HCT116 (cell line): ENCODE measurements around the gene ANKRD44. TPM values are rescaled to one million over a fixed set of nuclear protein-coding genes. Genes with fewer than 3 reads are reported as not detected.

ENCODE experiments used
- ATAC-seq: fragments of 200-7000 bp; cut with Tn5 transposase; 2 replicates; pipeline ENCODE4 v1.9.1; 2020; ENCODE audit warnings: mild to moderate bottlenecking, moderate library complexity
- BruUV-seq: library from RNA; stranded (reverse); fragments of 400-500 nt; replicated peaks from 2 replicates; lab custom pipeline; 2021; lab: Mats Ljungman, UMichigan
- CTCF ChIA-PET: fragments of 300-600 bp; sonication (Branson Sonifier 250); formaldehyde crosslinking; loops from one replicate; lab custom pipeline; 2021; ENCODE audit warnings: antibody characterized with exemption; lab: Charles Lee
- POLR2A ChIA-PET: fragments of 300-600, 350-600 bp; sonication (Branson Sonifier 250); formaldehyde crosslinking; loops from one replicate; lab custom pipeline; 2021; ENCODE audit warnings: antibody characterized with exemption; lab: Charles Lee
- RAD21 ChIA-PET, 2 experiments: fragments of 300-600 bp; sonication (Branson Sonifier 250); formaldehyde crosslinking; loops; one replicate each; lab custom pipeline; 2023; ENCODE audit warnings: low total read pairs in 2 of 2; ENCODE audit not compliant: uncharacterized antibody in 2 of 2, unreplicated experiment in 2 of 2, low non-redundant PET in 1 of 2; lab: Charles Lee
- DNase-seq: peaks from one replicate; pipeline ENCODE4 v3.0.0-alpha.2; 2010; ENCODE audit warnings: low read depth, low spot score
- H2AFZ ChIP-seq: fragments of 200-600 bp; shearing (Covaris generic), sonication (generic); 2 replicates; pipeline ENCODE4 v1.6.1; 2017; ENCODE audit warnings: low read depth, mixed run types, mixed read lengths, antibody characterized with exemption, low read length; ENCODE audit not compliant: poor library complexity, severe bottlenecking
- H3K27ac ChIP-seq: 2 replicates; pipeline ENCODE4 v1.5.1; 2012; ENCODE audit warnings: low read depth, low read length
- H3K27me3 ChIP-seq: fragments of 200-600 bp; sonication (generic); 2 replicates; pipeline ENCODE4 v1.6.1; 2016; ENCODE audit warnings: mixed run types, low read length, mixed read lengths; ENCODE audit not compliant: insufficient read depth
- H3K36me3 ChIP-seq, 2 experiments: fragments of 200-500 bp in 1 of 2; fragments of 200-600 bp in 1 of 2; sonication (Bioruptor generic) in 1 of 2; sonication (generic) in 1 of 2; 2 replicates each; pipeline versions ENCODE4 v1.5.1 to v1.6.1; 2014 to 2016; ENCODE audit warnings: low read length in 2 of 2, inconsistent platforms in 1 of 2, mixed read lengths in 1 of 2, mixed run types in 1 of 2; ENCODE audit not compliant: insufficient read depth in 2 of 2, control insufficient read depth in 1 of 2
- H3K4me1 ChIP-seq, 2 experiments: fragments of 200-600 bp in 1 of 2; sonication (generic) in 1 of 2; 2 replicates each; pipeline versions ENCODE4 v1.5.1 to v1.6.1; 2012 to 2017; ENCODE audit warnings: low read length in 2 of 2, inconsistent platforms in 1 of 2, mild to moderate bottlenecking in 1 of 2, mixed read lengths in 1 of 2, mixed run types in 1 of 2, moderate library complexity in 1 of 2; ENCODE audit not compliant: insufficient read depth in 2 of 2, control insufficient read depth in 1 of 2
- H3K4me2 ChIP-seq: fragments of 200-600 bp; sonication (generic); 2 replicates; pipeline ENCODE4 v1.6.1; 2017; ENCODE audit warnings: mixed run types, low read length, mixed read lengths
- H3K4me3 ChIP-seq, 2 experiments: fragments of 200-600 bp in 1 of 2; sonication (generic) in 1 of 2; replicated peaks in 1 of 2; 2 replicates each; pipeline ENCODE4 v1.5.1; 2011 to 2016; ENCODE audit warnings: low read length in 2 of 2, control low read depth in 1 of 2, low read depth in 1 of 2, mild to moderate bottlenecking in 1 of 2, mixed read lengths in 1 of 2, mixed run types in 1 of 2
- H3K79me2 ChIP-seq: fragments of 200-600 bp; sonication (generic); 2 replicates; pipeline ENCODE4 v1.6.1; 2017; ENCODE audit warnings: mild to moderate bottlenecking, mixed run types, low read length, moderate library complexity, mixed read lengths; ENCODE audit not compliant: insufficient read depth
- H3K9ac ChIP-seq: fragments of 200-600 bp; sonication (generic); 2 replicates; pipeline ENCODE4 v1.6.1; 2016; ENCODE audit warnings: low read length, mixed read lengths
- H3K9me2 ChIP-seq: fragments of 200-600 bp; sonication (generic), shearing (Covaris generic); 2 replicates; pipeline ENCODE4 v1.6.1; 2017; ENCODE audit warnings: mixed run types, mild to moderate bottlenecking, moderate library complexity; ENCODE audit not compliant: insufficient read depth
- H3K9me3 ChIP-seq, 2 experiments: fragments of 200-500 bp in 1 of 2; fragments of 200-600 bp in 1 of 2; sonication (Bioruptor generic) in 1 of 2; sonication (generic) in 1 of 2; 2 replicates each; pipeline ENCODE4 v1.6.1; 2014 to 2017; ENCODE audit warnings: low read length in 2 of 2, mixed read lengths in 2 of 2, inconsistent platforms in 1 of 2, low read depth in 1 of 2, mild to moderate bottlenecking in 1 of 2, mixed run types in 1 of 2, moderate library complexity in 1 of 2; ENCODE audit not compliant: control insufficient read depth in 1 of 2, insufficient read depth in 1 of 2
- H4K20me1 ChIP-seq: fragments of 200-600 bp; sonication (generic), shearing (Covaris generic); 2 replicates; pipeline ENCODE4 v1.6.1; 2017; ENCODE audit warnings: mixed run types, mild to moderate bottlenecking, moderate library complexity; ENCODE audit not compliant: insufficient read depth
- CBX3 ChIP-seq: IDR thresholded peaks from 2 replicates; pipeline ENCODE4 v1.6.1; 2012; ENCODE audit warnings: low read depth
- CEBPB ChIP-seq: IDR thresholded peaks from 2 replicates; pipeline ENCODE4 v1.6.1; 2012; ENCODE audit warnings: low read depth
- EGR1 ChIP-seq: IDR thresholded peaks from 2 replicates; pipeline ENCODE4 v1.6.1; 2012; ENCODE audit warnings: low read depth
- ELF1 ChIP-seq: IDR thresholded peaks from 2 replicates; pipeline ENCODE4 v1.6.1; 2012; ENCODE audit warnings: low read depth, borderline replicate concordance
- EZH2 ChIP-seq: fragments of 200-600 bp; sonication (generic); IDR thresholded peaks from 2 replicates; pipeline ENCODE4 v1.6.1; 2017; ENCODE audit warnings: antibody characterized with exemption, mixed run types
- EZH2phosphoT487 ChIP-seq: fragments of 200-600 bp; IDR thresholded peaks from 2 replicates; pipeline ENCODE4 v1.6.1; 2018; ENCODE audit warnings: antibody characterized with exemption, borderline replicate concordance
- FOSL1 ChIP-seq: IDR thresholded peaks from 2 replicates; pipeline ENCODE4 v1.6.1; 2012; ENCODE audit warnings: low read depth
- JUND ChIP-seq: IDR thresholded peaks from 2 replicates; pipeline ENCODE4 v1.6.1; 2012
- MAX ChIP-seq: IDR thresholded peaks from 2 replicates; pipeline ENCODE4 v1.6.1; 2012
- POLR2A ChIP-seq: IDR thresholded peaks from 2 replicates; pipeline ENCODE4 v1.7.0; 2011; ENCODE audit warnings: borderline replicate concordance; ENCODE audit not compliant: insufficient read depth, insufficient read length; ENCODE audit errors: extremely low read depth
- POLR2AphosphoS5 ChIP-seq: IDR thresholded peaks from 2 replicates; pipeline ENCODE4 v1.6.1; 2011; ENCODE audit warnings: mild to moderate bottlenecking, low read depth, low read length, moderate library complexity
- SRF ChIP-seq: IDR thresholded peaks from 2 replicates; pipeline ENCODE4 v1.6.1; 2012; ENCODE audit warnings: low read depth
- YY1 ChIP-seq: IDR thresholded peaks from 2 replicates; pipeline ENCODE4 v1.6.1; 2011; ENCODE audit warnings: low read length, low read depth, moderate library complexity, mild to moderate bottlenecking; ENCODE audit not compliant: insufficient replicate concordance; ENCODE audit errors: extremely low read depth
- ZFX ChIP-seq: fragments of 450-650 bp; IDR thresholded peaks from 2 replicates; pipeline ENCODE4 v1.6.1; 2017
- intact Hi-C: fragments of 100-400 bp; cut with micrococcal nuclease; formaldehyde crosslinking; loops from 2 replicates; pipeline ENCODE4 v1.10.0; 2022
- total RNA-seq: library from RNA; stranded (reverse); gene quantifications from one replicate; pipeline ENCODE4 v1.2.1, GENCODE V29; 2021; ENCODE audit not compliant: unreplicated experiment
- TF ChIP-seq, protein P1 (sequence below): IDR thresholded peaks from 2 replicates; pipeline ENCODE4 v1.6.1; 2012
- TF ChIP-seq, protein P2 (sequence below), 3 experiments: fragments of 200-600 bp in 1 of 3; sonication (generic) in 1 of 3; IDR thresholded peaks in 2 of 3; conservative IDR thresholded peaks in 1 of 3; 2 replicates each; pipeline ENCODE4 v1.5.1; 2012 to 2017; ENCODE audit warnings: low read depth in 2 of 3, low read length in 2 of 3, antibody characterized with exemption in 1 of 3, borderline replicate concordance in 1 of 3, control low read depth in 1 of 3, mild to moderate bottlenecking in 1 of 3, mixed read lengths in 1 of 3, mixed run types in 1 of 3, moderate library complexity in 1 of 3; ENCODE audit not compliant: insufficient read depth in 1 of 3

Gene ANKRD44
- total RNA-seq, 1 experiment from 2014 or later, result 2.7 TPM

- no peak overlapping the region for H3K4me3 ChIP-seq
- H3K4me2 ChIP-seq, result no peak overlapping the region
- no peaks in the 10 kb centered on the region for H3K9me2 ChIP-seq
- no peak overlapping the region for H3K9ac ChIP-seq
- BruUV-seq, result no TSS peak
- H3K79me2 ChIP-seq, result no peaks in the 10 kb centered on the region
- no peak overlapping the region for H3K27ac ChIP-seq
- ATAC-seq (no peak), DNase-seq (no peak)
- no peaks in the 10 kb centered on the region for H3K27me3 ChIP-seq
- no peaks in the 10 kb centered on the region for H4K20me1 ChIP-seq
- POLR2A ChIA-PET, result no interaction called here
- CTCF ChIA-PET, result no interaction called here
- no peak for TF ChIP-seq JUND
- TF ChIP-seq CEBPB, result no peak
- TF ChIP-seq POLR2A, result no peak
- no peak for TF ChIP-seq EZH2phosphoT487
- TF ChIP-seq ZFX, result no peak
- TF ChIP-seq, protein P1, sequence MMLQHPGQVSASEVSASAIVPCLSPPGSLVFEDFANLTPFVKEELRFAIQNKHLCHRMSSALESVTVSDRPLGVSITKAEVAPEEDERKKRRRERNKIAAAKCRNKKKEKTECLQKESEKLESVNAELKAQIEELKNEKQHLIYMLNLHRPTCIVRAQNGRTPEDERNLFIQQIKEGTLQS, result no peak
- no peak for TF ChIP-seq CBX3
- no peak for TF ChIP-seq EGR1
- no peak for TF ChIP-seq POLR2AphosphoS5
- no peak for TF ChIP-seq ELF1
- no peak for TF ChIP-seq FOSL1
- TF ChIP-seq SRF, result no peak
- no peak for TF ChIP-seq MAX
- TF ChIP-seq, protein P2, sequence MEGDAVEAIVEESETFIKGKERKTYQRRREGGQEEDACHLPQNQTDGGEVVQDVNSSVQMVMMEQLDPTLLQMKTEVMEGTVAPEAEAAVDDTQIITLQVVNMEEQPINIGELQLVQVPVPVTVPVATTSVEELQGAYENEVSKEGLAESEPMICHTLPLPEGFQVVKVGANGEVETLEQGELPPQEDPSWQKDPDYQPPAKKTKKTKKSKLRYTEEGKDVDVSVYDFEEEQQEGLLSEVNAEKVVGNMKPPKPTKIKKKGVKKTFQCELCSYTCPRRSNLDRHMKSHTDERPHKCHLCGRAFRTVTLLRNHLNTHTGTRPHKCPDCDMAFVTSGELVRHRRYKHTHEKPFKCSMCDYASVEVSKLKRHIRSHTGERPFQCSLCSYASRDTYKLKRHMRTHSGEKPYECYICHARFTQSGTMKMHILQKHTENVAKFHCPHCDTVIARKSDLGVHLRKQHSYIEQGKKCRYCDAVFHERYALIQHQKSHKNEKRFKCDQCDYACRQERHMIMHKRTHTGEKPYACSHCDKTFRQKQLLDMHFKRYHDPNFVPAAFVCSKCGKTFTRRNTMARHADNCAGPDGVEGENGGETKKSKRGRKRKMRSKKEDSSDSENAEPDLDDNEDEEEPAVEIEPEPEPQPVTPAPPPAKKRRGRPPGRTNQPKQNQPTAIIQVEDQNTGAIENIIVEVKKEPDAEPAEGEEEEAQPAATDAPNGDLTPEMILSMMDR (IDR thresholded peaks at IDR 0.05 in 2 of 3, conservative IDR thresholded peaks at IDR 0.05 in 1 of 3; ENCODE audit: borderline replicate concordance in 1 of 3, insufficient read depth in 1 of 3, low read depth in 2 of 3, low read length in 2 of 3), result no peak
- TF ChIP-seq EZH2, result no peak
- TF ChIP-seq YY1, result no peak
- H2AFZ ChIP-seq, result no peak overlapping the region
- H3K4me1 ChIP-seq, result no peaks in the 10 kb centered on the region
- intact Hi-C loops, result no loop called here
- H3K9me3 ChIP-seq, result no peaks in the 10 kb centered on the region
- no peaks in the 10 kb centered on the region for H3K36me3 ChIP-seq
- RAD21 ChIA-PET, result no interaction called here
Measured at GRCh38 chr2:197229509-197230443, 80.8 kb downstream of the ANKRD44 start.
